ENCODE data around the gene PPP3CA. TPM values are rescaled to one million over a fixed set of nuclear protein-coding genes. Genes with fewer than 3 reads are reported as not detected.
A peak's percentile ranks its signal among the peaks of the same experiment; 100 is the strongest.

Gene PPP3CA
- total RNA-seq, 1 donor, result 64.4 TPM

DNA sequence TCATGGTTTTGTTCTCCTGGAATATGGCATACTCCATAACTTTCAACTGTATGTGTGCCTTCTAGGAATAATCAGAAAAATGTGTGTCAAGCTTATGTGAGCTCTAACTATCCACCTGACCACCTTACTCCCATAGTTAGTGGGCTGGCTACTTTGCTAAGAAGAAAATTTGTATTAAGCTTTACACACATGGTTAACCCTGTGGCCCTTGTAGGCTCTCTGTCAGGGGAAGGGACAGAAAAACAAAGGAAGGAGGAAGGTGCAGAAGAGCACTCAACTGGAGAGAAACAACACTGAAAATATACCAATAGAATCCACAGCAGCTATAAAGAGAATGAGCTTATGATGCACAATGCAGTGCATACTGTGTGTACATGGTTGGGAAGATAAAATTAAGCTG lies 84.6 kb downstream of the PPP3CA start:
- TF ChIP-seq, protein P1, sequence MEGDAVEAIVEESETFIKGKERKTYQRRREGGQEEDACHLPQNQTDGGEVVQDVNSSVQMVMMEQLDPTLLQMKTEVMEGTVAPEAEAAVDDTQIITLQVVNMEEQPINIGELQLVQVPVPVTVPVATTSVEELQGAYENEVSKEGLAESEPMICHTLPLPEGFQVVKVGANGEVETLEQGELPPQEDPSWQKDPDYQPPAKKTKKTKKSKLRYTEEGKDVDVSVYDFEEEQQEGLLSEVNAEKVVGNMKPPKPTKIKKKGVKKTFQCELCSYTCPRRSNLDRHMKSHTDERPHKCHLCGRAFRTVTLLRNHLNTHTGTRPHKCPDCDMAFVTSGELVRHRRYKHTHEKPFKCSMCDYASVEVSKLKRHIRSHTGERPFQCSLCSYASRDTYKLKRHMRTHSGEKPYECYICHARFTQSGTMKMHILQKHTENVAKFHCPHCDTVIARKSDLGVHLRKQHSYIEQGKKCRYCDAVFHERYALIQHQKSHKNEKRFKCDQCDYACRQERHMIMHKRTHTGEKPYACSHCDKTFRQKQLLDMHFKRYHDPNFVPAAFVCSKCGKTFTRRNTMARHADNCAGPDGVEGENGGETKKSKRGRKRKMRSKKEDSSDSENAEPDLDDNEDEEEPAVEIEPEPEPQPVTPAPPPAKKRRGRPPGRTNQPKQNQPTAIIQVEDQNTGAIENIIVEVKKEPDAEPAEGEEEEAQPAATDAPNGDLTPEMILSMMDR (IDR thresholded peaks at IDR 0.05; ENCODE audit: insufficient read depth, low read length), result no peak
- DNase-seq (ENCODE audit: low read depth), result no peak
- H3K4me3 ChIP-seq (ENCODE audit: low read depth, low read length), result no peak overlapping the region

DNA sequence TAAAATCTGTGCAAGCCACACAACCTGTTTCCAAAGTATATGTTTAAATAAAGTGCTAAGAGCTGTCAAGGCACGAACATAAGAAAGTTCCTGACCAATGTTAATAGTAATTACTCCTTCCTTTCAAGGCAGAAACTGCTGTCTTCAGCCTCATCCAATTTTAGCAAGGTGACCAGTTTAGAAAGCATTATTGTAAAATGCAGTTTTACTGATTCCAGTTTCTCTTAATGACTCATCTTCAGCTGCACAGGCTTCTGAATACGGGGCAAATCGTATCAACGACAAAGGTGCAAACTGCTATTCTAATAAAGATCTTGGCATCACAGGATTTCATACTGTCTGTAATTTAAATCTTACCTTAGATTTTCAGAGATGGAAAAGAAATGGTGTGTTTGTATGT lies 87.5 kb downstream of the PPP3CA start:
- TF ChIP-seq, protein P1 (IDR thresholded peaks at IDR 0.05; ENCODE audit: insufficient read depth, low read length), result no peak
- peak; percentile 27 for DNase-seq (ENCODE audit: low read depth)
- no peak overlapping the region for H3K4me3 ChIP-seq (ENCODE audit: low read depth, low read length)

DNA sequence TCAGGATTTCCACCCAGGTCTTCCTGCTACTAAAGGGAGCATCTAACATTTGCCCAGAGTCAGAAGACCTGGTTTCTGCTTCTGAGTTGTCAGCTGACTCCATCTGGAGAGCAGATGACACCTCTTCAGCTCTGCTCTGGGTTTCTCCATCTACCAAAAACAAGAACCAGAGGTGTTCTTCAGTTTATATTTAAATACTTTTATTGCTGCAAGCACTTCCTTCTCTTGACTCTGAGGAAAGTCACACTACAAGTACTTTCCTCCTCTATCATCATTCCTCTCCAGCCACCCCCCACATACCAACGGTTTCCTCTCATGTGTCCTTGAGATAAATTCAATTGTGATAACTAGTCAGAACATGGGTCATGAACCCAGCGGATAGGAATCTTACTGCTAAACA lies 88.4 kb downstream of the PPP3CA start:
- no peak overlapping the region for H3K4me3 ChIP-seq (ENCODE audit: low read depth, low read length)
- no peak for DNase-seq (ENCODE audit: low read depth)
- TF ChIP-seq, protein P1 (IDR thresholded peaks at IDR 0.05; ENCODE audit: insufficient read depth, low read length), result no peak

DNA sequence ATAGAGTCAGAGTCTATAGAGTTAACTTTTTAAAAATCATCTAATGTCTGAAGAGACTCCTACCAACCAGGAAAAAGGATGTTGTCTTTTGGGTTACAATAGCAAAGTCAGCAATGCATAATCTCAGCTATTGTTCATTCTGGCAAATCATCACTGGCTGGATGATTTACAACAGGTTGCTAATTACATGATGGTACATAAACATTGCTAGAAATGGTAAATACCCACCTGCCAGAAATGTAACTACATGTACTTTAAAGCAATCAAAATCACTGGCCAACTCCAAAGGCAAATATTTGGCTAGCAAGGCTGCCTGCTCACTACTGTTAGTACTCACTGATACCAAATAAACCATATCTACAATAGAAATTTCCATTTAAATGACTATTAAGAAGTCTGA lies 91.1 kb downstream of the PPP3CA start:
- no peak for DNase-seq (ENCODE audit: low read depth)
- TF ChIP-seq, protein P1 (IDR thresholded peaks at IDR 0.05; ENCODE audit: insufficient read depth, low read length), result no peak
- H3K4me3 ChIP-seq (ENCODE audit: low read depth, low read length), result no peak overlapping the region

DNA sequence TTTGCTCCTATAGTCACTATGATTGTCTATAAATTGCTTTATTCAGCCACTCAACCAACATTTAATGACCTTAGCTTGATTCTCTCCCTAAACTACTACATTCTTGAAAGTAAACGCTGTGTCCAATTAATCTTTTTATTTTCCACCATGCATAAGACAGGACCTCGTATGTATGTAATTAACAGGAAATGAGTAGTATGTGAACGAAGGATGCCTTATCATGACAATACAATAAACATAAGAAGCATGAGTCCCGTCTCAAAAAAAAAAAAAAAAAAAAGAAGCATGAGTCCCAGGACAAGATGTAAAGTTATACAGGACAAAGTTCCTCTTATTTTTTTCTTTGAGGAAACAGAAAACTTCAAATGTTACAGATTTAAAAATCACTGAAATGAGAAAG lies 92.5 kb downstream of the PPP3CA start:
- no peak for DNase-seq (ENCODE audit: low read depth)
- no peak overlapping the region for H3K4me3 ChIP-seq (ENCODE audit: low read depth, low read length)
- TF ChIP-seq, protein P1 (IDR thresholded peaks at IDR 0.05; ENCODE audit: insufficient read depth, low read length), result no peak

DNA sequence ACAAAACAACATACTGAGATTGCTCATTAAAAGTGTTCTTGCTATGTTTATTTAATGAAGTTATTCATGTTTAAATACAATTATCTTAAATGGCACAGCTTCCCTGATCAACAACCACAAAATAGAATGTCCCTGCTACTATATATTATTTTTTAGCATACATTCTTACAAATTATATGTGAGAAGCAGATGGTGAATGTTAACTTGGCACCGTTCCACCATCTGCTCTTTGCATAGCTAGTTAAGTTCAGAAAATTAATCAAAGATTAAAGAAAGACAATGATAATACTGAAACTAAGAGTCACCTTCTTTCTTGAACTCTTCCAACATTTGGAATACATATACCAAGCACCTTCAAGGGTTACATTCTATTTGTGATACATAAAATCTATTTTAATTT lies 94.2 kb downstream of the PPP3CA start:
- TF ChIP-seq, protein P1 (IDR thresholded peaks at IDR 0.05; ENCODE audit: insufficient read depth, low read length), result no peak
- no peak for DNase-seq (ENCODE audit: low read depth)
- H3K4me3 ChIP-seq (ENCODE audit: low read depth, low read length), result no peak overlapping the region

DNA sequence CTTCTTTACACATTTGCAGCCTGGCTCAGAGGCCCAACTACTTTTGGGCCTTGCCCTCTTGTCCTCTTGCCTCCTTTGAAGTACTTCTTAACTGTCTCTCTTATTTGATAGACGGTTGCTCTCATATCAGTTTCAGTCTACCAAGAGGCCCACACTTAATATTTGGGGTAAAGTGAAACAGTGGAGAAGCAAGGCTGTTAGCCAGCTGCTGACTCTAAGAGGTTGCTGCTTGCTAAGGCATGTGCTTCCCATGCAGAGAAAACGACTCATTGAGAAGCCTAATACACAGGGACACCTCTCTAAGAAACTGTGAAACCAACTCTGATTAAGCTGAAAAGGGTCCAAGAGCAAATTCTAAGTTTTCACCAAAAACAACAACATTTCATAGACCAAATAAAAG lies 94.6 kb downstream of the PPP3CA start:
- TF ChIP-seq, protein P1 (IDR thresholded peaks at IDR 0.05; ENCODE audit: insufficient read depth, low read length), result no peak
- no peak overlapping the region for H3K4me3 ChIP-seq (ENCODE audit: low read depth, low read length)
- peak; percentile 26 for DNase-seq (ENCODE audit: low read depth)

All from fibroblast of the aortic adventitia (primary cell).